IPS-NIHi7 (cell line): ENCODE results near the gene ACO1.

Source experiments
- DNase-seq: peaks from one replicate; pipeline ENCODE4 v3.0.0; 2012; ENCODE audit warnings: mixed read lengths; ENCODE audit errors: extremely low spot score

Gene ACO1

DNA sequence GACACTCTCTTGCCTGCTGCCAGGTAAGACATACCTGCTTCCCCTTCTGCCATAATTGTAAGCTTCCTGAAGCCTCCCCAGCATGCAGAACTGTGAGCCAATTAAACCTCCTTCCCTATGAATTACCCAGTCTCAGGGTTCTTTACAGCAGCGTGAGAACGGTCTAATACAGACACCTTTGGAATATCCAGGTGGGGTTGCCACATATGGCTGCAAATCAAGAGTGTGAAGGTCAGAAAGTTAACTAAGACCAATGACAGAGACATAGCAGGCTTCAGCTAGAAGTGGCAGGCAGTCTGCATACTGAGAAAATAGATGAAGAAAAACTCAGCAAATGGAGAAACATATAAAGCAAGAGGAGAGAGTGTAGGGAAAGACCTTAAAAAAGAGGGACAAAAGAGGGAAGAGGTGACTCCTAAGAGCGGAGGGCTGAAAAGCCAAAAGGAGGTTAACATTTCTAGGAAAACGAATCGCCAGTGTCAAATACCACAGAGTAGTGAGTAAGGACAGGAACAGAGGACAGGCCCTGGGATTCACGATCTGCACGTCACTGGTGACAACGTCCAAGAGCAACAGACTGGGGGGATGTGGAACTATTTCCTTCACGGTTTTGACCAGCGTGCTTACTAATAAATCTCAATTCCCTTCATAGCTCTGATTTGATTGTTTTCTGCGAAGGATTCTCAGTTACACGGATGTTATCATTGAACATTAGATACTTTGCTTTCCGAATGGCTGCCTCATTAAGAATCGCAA, 1.7 kb upstream of the ACO1 start:
- no peak for DNase-seq

GRCh38 chr9:32384002-32384363, 460 bp upstream of the ACO1 start:
- no peak for DNase-seq

DNA sequence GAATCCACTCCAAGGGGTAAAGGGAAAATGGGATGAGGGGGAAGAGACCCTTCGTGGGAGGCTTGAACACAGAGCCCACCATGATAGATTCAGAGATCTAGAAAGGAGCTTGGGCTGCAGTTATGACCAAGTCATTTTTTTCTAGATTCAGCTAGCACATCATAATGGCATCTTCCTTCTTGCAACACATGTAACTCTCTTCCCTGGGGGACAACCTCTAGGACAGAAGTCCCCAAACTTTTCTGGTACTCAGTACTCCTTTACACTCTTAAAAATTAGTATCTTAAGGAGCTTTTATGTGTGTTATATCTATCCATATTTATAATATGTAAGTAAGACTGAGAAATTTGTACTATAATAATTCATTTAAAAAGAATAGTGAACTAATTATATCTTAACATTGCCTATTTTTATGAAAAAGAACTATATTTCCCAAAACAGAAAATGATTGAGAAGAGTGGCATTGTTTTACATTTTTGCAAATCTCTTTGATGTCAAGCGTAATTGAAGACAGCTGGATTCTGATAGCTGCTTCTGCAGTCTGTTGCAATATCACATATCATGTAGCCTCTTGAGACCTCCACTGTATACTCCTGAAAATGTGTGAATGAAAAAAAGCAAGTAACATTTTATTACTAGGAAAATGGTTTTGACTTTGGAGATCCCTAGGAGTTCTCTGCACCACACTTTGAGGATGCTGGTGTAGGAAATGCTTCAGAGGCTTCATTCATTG, 875 bp downstream of the ACO1 start:
- DNase-seq = no peak

DNA sequence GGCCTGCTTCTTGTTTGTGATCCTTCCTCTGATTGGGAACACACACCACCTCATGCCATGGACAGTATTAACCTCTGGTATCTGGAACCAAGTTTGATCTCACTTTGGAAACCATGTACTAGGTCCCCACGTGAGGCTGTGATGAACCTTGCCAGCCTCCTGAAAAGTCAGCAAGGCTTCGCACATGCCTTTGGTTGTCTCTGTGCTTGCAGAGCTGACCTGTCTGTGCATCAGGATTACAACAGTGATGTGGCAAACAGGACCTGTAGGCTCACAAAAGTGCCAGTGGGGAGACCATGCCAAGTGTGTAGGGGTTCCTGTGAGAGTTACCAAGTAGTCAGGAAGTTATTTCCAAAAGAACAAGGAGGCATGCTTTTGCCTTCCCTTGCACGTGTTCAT, 1.4 kb downstream of the ACO1 start:
- no peak for DNase-seq

GRCh38 chr9:32387256-32387655, 2.8 kb downstream of the ACO1 start:
- DNase-seq = no peak

DNA sequence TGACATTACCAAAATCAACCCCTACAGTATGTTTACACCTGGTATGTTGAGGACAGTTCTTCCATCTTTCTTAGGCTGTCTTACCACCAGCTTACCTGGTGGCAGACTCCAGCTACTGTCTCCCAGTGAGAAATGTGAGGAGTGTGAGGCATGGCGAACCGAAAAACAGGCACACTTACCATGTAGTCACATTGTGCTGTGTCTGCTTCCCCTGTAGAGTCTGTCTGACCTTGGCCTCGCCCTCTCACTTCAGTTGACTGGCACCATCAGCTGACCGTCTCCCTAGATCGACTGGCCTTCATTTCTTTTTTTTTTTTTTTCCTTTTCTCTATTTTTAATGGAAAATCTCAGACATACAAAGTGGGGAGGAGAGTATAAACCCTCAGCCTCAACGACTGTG, 4.9 kb downstream of the ACO1 start:
- no peak for DNase-seq

DNA sequence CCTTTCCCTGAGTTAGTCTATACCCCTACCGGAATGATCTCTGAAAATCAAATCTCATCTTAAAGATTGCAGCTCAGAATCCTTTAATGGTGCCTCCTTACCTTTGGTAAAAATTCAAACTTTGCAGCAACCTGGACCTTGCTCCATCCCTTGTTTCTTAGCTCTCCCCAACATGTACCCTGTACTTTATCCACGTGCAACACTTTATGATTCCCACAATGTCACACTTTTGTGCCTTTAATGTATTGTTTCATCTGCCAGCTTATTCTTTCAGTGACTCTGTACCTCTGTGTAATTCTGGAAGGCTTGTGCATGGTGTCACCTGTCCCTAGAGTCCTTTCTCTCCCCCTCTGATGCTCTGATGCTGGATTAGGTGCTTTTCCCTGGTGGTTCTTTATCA, 9.5 kb downstream of the ACO1 start:
- no peak for DNase-seq

DNA sequence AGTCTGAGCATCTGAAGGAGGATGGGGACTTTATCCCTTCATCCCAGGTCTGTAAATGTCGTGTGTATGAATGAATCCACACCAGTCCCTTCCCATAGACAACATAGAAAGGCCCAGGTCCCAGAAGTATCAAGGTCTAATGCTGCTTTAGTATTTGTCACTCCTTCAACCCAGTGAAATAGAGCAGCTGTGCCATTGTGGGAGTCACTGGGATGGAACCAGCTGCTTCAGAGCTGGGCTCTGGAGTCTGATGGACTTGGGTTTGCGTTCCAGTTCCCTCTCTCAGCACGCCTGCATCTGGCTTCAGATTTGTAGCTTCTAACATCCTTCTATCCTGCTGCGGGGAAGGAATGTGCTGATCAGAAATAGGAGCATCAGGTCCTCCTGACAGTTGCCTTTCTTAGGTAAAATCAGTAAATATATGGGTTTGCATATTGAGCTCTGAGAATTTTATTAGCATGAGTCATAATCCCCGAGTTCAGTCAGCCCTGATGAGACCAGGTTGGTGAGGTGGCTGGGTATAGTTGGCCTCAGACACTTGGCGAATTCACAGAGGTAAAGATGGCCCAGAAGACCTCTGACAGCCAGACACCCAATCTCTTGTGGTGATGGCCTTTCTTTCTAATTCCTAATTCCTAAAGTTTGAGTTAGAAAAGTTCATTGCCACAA, 10.1 kb downstream of the ACO1 start:
- DNase-seq = no peak

- DNase-seq = no peak
Observed at GRCh38 chr9:32395510-32396216, 11.2 kb downstream of the ACO1 start.

- DNase-seq = no peak
Observed at GRCh38 chr9:32398207-32398606, 13.8 kb downstream of the ACO1 start.

DNA sequence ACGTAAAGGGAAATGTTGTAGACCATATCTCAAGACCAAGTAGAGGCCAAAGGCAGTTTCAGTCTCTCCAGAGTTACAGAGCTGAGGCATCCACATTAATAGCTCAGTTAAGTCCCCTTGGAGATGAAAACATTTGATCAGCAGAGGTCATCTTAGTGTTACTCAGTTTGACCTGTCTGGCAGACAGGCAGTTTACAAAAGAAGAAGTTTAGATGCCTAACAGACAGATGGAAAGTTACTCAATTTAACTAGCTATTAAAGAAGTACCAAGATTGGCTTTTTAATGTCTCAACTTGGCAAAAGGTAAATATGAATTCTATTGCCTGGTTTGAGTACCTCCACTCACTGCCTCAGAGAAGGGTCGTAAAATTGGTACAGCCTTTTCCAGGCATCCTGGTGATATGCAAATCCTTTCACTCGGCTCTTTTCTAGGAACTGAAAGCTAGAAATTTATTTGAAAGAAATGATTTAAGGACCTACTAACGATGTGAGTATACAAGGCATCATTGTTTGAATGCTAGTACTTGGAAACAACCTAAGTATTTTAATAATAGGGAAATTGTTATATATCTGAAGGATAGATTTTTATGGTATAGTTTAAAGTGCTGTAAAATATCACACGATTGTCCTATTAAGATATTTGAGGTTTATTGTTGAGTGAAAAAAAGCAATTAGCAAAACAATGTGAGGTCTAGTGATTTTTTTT, 14.8 kb downstream of the ACO1 start:
- no peak for DNase-seq

GRCh38 chr9:32401488-32401887, 17.0 kb downstream of the ACO1 start:
- DNase-seq = no peak

GRCh38 chr9:32403567-32404260, 19.3 kb downstream of the ACO1 start:
- DNase-seq = no peak

DNA sequence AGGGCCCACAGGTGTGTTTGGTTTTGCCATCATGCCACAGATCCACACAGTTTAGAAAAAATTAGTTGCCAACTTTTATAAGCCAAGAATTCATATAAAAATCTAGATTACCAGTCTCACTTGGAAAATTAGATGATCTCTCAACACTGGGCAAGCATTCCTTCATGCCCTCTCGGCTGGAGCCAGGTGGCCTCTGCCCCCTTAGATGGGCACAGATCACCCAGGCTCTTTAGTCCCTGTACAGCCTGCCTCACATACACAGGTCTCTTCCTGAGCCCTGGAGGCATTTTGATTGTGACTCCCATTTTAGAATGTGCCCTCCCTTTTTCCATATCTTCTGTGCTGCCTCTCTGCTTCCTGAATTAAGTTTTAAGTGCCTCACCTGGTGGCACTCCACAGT, 20.0 kb downstream of the ACO1 start:
- DNase-seq = no peak

DNA sequence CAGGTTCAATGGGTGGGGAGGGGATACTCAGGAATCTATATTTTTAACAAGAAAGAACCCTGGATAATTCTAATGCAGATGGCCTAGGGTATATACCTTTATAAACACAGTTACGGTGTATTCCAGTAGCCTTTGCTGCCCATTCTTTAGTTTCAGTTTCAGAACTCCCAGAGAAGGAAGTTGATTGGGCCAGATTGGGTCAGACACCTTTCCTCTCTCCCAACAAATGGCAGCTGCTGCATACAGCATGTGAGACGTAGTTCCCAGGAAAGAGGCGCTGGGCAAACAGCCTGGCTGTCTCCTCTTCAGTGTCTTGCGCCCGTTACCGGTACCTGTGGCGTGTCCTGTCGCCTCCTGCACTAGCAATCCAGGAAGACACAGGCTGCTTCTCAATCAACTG, 20.4 kb downstream of the ACO1 start:
- DNase-seq = no peak

GRCh38 chr9:32405506-32405905, 21.1 kb downstream of the ACO1 start:
- no peak for DNase-seq

GRCh38 chr9:32406046-32406445, 21.6 kb downstream of the ACO1 start:
- DNase-seq = no peak

GRCh38 chr9:32411753-32412152, 27.3 kb downstream of the ACO1 start:
- DNase-seq = no peak

DNA sequence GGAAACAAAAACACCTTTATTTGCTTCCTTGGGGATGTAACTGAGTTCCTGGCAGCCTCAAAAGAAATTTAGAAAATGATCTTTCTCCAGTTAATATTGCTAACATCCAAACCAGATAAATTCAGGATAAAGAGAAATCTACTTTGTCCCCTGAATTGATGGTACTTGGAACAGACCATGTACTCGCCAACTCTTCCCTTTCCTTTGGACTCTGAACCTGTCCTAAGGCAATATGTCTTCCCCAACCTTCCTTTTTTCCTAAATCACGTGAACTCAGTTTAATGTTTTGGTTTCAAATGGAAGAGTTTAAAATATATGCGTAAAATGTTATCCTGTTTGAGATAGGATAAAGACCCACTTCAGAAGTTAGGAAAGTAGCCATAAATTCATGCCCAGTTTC, 28.0 kb downstream of the ACO1 start:
- no peak for DNase-seq

DNA sequence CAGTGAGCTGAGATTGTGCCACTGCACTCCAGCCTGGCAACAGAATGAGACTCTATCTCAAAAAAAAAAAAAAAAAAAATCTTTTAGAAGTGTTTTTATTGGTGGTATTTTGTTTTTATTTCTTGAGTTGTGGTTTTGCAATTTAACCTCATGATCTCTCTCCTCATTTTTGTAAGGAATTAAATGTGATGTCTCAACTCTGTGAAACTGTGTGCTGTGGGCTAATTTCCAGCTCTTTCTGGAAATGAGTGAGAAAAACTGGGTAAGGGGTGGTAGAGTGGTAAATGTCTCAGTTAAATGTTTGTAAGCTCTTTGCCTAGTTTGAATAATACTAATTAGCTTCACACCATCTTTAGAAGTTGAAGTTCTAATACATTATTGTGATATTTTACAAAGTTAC, 29.0 kb downstream of the ACO1 start:
- DNase-seq = no peak

GRCh38 chr9:32414856-32415255, 30.4 kb downstream of the ACO1 start:
- no peak for DNase-seq
